ENCODE data around the gene NGF. TPM values are rescaled to one million over a fixed set of nuclear protein-coding genes. Genes with fewer than 3 reads are reported as not detected.

Gene NGF
- total and polyA plus RNA-seq, 9 of the 15 experiments (the other 6 are each of a cell fraction or from before 2014, with no cell fraction given): not detected

GRCh38 chr1:115351143-115351542, 13.1 kb upstream of the NGF start:
- ATAC-seq (no peak), DNase-seq (ENCODE audit: extremely low read depth in 1 of 4, low spot score in 3 of 4) (no peak), FAIRE-seq (peak; percentile 49)
- Histone ChIP-seq H4K20me1 (replicated peaks; ENCODE audit: control insufficient read depth, insufficient read depth, low read length) (no peaks in the 10 kb centered on the region; the same call in 1 of the 2 replicates), H3K4me2 (ENCODE audit: insufficient read depth, low read length) (no peak overlapping the region), H3K36me3 (ENCODE audit: control insufficient read depth, insufficient read depth, low read length) (no peaks in the 10 kb centered on the region), H3K4me1 (replicated peaks in 1 of 2; ENCODE audit: control insufficient read depth in 2 of 2, insufficient read depth in 2 of 2, low read length in 2 of 2) (no peaks in the 10 kb centered on the region), H3K27me3 (ENCODE audit: control insufficient read depth in 2 of 2, insufficient read depth in 2 of 2, low read length in 2 of 2) (no peaks in the 10 kb centered on the region), H3K27ac (ENCODE audit: extremely low read depth, low read depth, low read length) (no peak overlapping the region), H3K9ac (ENCODE audit: insufficient read depth in 1 of 2, low read depth in 2 of 2, low read length in 2 of 2) (no peak overlapping the region), H2AFZ (ENCODE audit: low read depth, low read length) (no peak overlapping the region), H3K79me2 (ENCODE audit: control insufficient read depth, insufficient read depth, low read length) (no peaks in the 10 kb centered on the region), H3K4me3 (no peak overlapping the region), H3K9me1 (ENCODE audit: control insufficient read depth, insufficient read depth, low read length) (no peaks in the 10 kb centered on the region), H3K9me3 (replicated peaks; ENCODE audit: control insufficient read depth, insufficient read depth, low read depth, low read length) (no peaks in the 10 kb centered on the region)
- no TSS peak for BruUV-seq (replicated peaks)
- POLR2A ChIA-PET: interaction anchor here (0.8 kb wide), 1 partner anchor 20 kb away, joined by 3 read pairs; no protein-coding TSS in a partner anchor
- CTCF ChIA-PET (ENCODE audit: low intra/inter-chr PET ratio): no interaction called here
- intact Hi-C loops (cut with micrococcal nuclease) (no loop called here), in situ Hi-C loops (cut with MboI) (no loop called here)
- WGBS (ENCODE audit: insufficient coverage, low coverage, missing lambda C conversion rate): 0% methylated on average over 5 of the region's 5 CpGs
- TF ChIP-seq BRCA1 (IDR thresholded peaks at IDR 0.05): no peak
- TF ChIP-seq BRCA1 (CRISPR knock-in tag; IDR thresholded peaks at IDR 0.05): no peak
- no peak for TF ChIP-seq ZBTB11 (CRISPR knock-in tag; IDR thresholded peaks at IDR 0.05)
- no peak for TF ChIP-seq SRSF9 (IDR thresholded peaks at IDR 0.05; ENCODE audit: borderline replicate concordance, low read depth, low read length)
- TF ChIP-seq SMARCA4 (IDR thresholded peaks at IDR 0.05): no peak
- TF ChIP-seq TEAD2 (tag; IDR thresholded peaks at IDR 0.05): no peak
- no peak for TF ChIP-seq CCAR2 (IDR thresholded peaks at IDR 0.05; ENCODE audit: low read depth, low read length)
- TF ChIP-seq ZNF133 (CRISPR knock-in tag; IDR thresholded peaks at IDR 0.05): no peak
- no peak for TF ChIP-seq ARID3B (CRISPR knock-in tag; IDR thresholded peaks at IDR 0.05; ENCODE audit: borderline replicate concordance)
- no peak for TF ChIP-seq PHF8 (IDR thresholded peaks at IDR 0.05; ENCODE audit: borderline replicate concordance, low read length)
- no peak for TF ChIP-seq FOXO4 (CRISPR knock-in tag; IDR thresholded peaks at IDR 0.05)
- no peak for TF ChIP-seq ZNF212 (CRISPR knock-in tag; IDR thresholded peaks at IDR 0.05)
- no peak for TF ChIP-seq POLR2H (tag; IDR thresholded peaks at IDR 0.05; ENCODE audit: low read depth)
- TF ChIP-seq MTA1 (IDR thresholded peaks at IDR 0.05; ENCODE audit: borderline replicate concordance): no peak
